HEK293 (cell line): ENCODE measurements around the gene HMGN5.

Experiments used
- ZNF514 ChIP-seq: fragments of 450-650 bp; formaldehyde crosslinking; IDR thresholded peaks from 2 replicates; pipeline ENCODE4 v1.5.1; 2016; ENCODE audit warnings: missing biosample characterization, missing genetic modification characterization
- ZNF654 ChIP-seq: fragments of 450-650 bp; formaldehyde crosslinking; IDR thresholded peaks from 2 replicates; pipeline ENCODE4 v1.5.1; 2016; ENCODE audit warnings: low read depth, missing biosample characterization, missing genetic modification characterization
- ZNF776 ChIP-seq: fragments of 450-650 bp; formaldehyde crosslinking; IDR thresholded peaks from 2 replicates; pipeline ENCODE4 v1.5.0; 2017; ENCODE audit warnings: missing biosample characterization, missing genetic modification characterization, borderline replicate concordance
- TF ChIP-seq, protein P1 (sequence below): fragments of 450-650 bp; formaldehyde crosslinking; IDR thresholded peaks from 2 replicates; pipeline ENCODE4 v1.5.1; 2016; ENCODE audit warnings: missing biosample characterization, missing genetic modification characterization, low read depth

DNA sequence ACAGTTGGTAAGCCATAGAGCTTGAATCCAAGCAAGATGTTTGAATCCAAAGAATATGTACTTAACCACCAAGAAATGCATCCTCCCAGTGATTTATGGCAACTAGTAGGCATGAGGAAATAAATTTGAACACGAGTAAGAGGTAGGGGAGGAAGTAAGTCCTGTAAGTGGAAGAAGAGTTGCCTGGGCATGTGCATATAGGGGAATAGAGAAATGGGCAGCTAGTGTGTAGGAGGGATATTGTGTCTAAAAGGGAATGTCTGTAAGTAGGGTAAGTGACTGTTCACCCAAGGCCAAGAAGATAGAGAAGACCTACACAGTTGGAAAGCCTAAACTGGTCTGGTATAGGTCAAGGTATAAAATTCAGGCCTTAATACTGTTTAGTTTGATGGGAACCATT is 4.8 kb upstream of the HMGN5 start:
- TF ChIP-seq, protein P1, sequence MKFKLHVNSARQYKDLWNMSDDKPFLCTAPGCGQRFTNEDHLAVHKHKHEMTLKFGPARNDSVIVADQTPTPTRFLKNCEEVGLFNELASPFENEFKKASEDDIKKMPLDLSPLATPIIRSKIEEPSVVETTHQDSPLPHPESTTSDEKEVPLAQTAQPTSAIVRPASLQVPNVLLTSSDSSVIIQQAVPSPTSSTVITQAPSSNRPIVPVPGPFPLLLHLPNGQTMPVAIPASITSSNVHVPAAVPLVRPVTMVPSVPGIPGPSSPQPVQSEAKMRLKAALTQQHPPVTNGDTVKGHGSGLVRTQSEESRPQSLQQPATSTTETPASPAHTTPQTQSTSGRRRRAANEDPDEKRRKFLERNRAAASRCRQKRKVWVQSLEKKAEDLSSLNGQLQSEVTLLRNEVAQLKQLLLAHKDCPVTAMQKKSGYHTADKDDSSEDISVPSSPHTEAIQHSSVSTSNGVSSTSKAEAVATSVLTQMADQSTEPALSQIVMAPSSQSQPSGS (tag by site-specific recombination) = no peak
- TF ChIP-seq ZNF654 (no peak), ZNF514 (tag by site-specific recombination) (no peak), ZNF776 (tag by site-specific recombination) (no peak)
